Measurements from ENCODE around the gene PLEKHA7.

Gene PLEKHA7

DNA sequence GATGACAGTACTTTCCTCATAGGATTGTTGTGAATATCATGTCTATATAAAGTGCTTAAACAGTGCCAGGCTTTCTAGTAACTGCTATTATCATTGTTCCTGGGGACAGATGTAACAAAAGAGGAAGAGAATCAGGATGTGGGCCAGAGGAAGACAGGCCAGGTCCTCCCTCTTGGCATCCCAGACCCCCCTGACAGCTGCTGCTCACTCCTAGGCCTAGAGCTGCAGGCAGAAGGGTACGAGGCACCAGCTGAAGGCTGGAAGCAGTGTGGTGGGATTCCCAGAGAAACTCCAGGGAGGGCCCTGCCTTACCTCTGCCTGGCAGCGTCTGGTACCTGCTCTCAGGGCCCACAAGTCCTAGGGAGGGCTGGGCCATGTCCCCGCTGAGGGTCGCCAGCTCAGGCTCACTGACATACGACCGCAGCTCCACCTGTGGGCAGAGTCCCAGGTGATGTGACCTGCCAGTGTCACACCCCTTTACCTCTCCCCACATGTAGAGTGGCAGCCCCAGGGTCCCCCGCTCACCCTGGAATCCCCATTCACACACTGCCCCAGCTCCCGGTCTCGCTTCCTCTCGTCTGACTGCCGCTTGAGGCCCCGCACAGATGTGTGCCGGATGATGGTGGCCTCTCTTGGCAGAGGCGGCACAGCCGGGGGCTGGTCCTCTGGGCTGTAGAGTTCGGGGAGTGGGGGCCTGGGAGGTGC lies 223.6 kb downstream of the PLEKHA7 start (continued):
- TF ChIP-seq ZNF8 (CRISPR knock-in tag; IDR thresholded peaks at IDR 0.05) = no peak
- TF ChIP-seq BACH2 (CRISPR knock-in tag; IDR thresholded peaks at IDR 0.05; ENCODE audit: borderline replicate concordance) = no peak
- TF ChIP-seq OSR1 (CRISPR knock-in tag; IDR thresholded peaks at IDR 0.05) = no peak
- TF ChIP-seq ARNTL (CRISPR knock-in tag; IDR thresholded peaks at IDR 0.05; ENCODE audit: borderline replicate concordance, low read depth) = no peak
- no peak for TF ChIP-seq PATZ1 (CRISPR knock-in tag; IDR thresholded peaks at IDR 0.05; ENCODE audit: borderline replicate concordance)
- TF ChIP-seq TCF4 (CRISPR knock-in tag; IDR thresholded peaks at IDR 0.05; ENCODE audit: borderline replicate concordance) = no peak
- no peak for TF ChIP-seq ZNF70 (CRISPR knock-in tag; IDR thresholded peaks at IDR 0.05)
- no peak for TF ChIP-seq PPARA (CRISPR knock-in tag; IDR thresholded peaks at IDR 0.05; ENCODE audit: borderline replicate concordance)

DNA sequence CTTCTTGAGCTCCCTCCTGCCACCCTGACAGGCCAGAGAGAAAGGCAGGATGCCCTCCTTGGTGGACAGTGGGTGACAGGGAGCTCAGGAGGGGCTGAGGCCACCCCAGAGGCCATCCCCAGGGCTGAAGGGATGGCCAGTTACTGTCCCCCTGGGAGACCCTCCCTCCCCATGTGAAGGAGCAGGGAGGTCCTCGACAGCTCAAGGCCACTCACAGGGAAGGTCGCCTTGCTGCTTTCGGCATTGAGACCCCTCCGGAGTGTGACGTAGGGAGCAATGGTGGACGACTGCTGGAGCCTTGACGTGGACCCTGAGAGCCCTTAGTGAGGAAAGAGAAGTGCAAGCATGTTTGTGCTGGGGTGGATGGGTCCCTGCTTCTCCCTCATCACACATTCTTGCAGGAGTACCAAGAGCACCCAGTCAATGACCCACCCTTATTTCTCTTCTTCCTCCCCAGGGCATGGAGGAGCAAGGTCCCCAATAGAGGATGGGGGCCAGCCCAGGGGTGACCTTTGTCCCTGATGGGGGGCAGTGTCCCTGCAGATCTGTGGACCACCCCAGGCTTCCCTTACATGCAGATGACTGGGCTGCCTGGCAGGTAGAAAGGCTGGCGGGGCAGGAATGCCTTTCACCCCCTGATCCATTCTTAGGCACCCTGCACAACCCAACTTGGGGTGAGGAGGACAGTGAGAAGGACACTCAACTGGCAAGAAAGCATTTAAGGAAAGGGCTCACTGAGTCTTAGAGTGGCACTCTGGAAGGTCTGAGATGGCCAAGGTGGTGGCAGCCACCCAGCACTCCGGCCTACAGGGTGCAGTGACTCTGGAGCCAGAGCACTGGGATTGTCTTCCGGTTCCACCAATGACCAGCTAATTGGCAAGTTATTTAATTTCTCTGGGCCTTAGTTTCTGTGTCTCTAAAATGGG lies 224.4 kb downstream of the PLEKHA7 start:
- no peak for TF ChIP-seq ZFP3 (CRISPR knock-in tag; IDR thresholded peaks at IDR 0.05)
- TF ChIP-seq TOX (CRISPR knock-in tag; IDR thresholded peaks at IDR 0.05; ENCODE audit: borderline replicate concordance) = no peak
- TF ChIP-seq SNAI2 (CRISPR knock-in tag; IDR thresholded peaks at IDR 0.05) = no peak
- TF ChIP-seq, protein P1, sequence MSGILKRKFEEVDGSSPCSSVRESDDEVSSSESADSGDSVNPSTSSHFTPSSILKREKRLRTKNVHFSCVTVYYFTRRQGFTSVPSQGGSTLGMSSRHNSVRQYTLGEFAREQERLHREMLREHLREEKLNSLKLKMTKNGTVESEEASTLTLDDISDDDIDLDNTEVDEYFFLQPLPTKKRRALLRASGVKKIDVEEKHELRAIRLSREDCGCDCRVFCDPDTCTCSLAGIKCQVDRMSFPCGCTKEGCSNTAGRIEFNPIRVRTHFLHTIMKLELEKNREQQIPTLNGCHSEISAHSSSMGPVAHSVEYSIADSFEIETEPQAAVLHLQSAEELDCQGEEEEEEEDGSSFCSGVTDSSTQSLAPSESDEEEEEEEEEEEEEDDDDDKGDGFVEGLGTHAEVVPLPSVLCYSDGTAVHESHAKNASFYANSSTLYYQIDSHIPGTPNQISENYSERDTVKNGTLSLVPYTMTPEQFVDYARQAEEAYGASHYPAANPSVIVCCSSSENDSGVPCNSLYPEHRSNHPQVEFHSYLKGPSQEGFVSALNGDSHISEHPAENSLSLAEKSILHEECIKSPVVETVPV (CRISPR knock-in tag; IDR thresholded peaks at IDR 0.05) = no peak
- no peak for TF ChIP-seq ZFP30 (CRISPR knock-in tag; IDR thresholded peaks at IDR 0.05)
- no peak for TF ChIP-seq PATZ1 (CRISPR knock-in tag; IDR thresholded peaks at IDR 0.05; ENCODE audit: borderline replicate concordance)
- TF ChIP-seq OSR1 (CRISPR knock-in tag; IDR thresholded peaks at IDR 0.05) = no peak
- TF ChIP-seq GLIS3 (CRISPR knock-in tag; IDR thresholded peaks at IDR 0.05) = no peak
- no peak for TF ChIP-seq POU6F1 (CRISPR knock-in tag; IDR thresholded peaks at IDR 0.05; ENCODE audit: borderline replicate concordance, low read depth)
- TF ChIP-seq RARB (CRISPR knock-in tag; IDR thresholded peaks at IDR 0.05) = no peak
- ATAC-seq = no peak

GRCh38 chr11:16789063-16789420 lies 225.2 kb downstream of the PLEKHA7 start:
- no peak for ATAC-seq
- TF ChIP-seq ZFP3 (CRISPR knock-in tag; IDR thresholded peaks at IDR 0.05) (no peak), ZNF8 (CRISPR knock-in tag; IDR thresholded peaks at IDR 0.05) (no peak), OSR1 (CRISPR knock-in tag; IDR thresholded peaks at IDR 0.05) (no peak), SNAI2 (CRISPR knock-in tag; IDR thresholded peaks at IDR 0.05) (no peak), ARNTL (CRISPR knock-in tag; IDR thresholded peaks at IDR 0.05; ENCODE audit: borderline replicate concordance, low read depth) (no peak), POU6F1 (CRISPR knock-in tag; IDR thresholded peaks at IDR 0.05; ENCODE audit: borderline replicate concordance, low read depth) (no peak), ZNF70 (CRISPR knock-in tag; IDR thresholded peaks at IDR 0.05) (no peak), ISL1 (CRISPR knock-in tag; IDR thresholded peaks at IDR 0.05) (no peak), ZC3H10 (CRISPR knock-in tag; IDR thresholded peaks at IDR 0.05) (no peak), TCF4 (CRISPR knock-in tag; IDR thresholded peaks at IDR 0.05; ENCODE audit: borderline replicate concordance) (no peak), CSDC2 (CRISPR knock-in tag; IDR thresholded peaks at IDR 0.05) (no peak), PPARA (CRISPR knock-in tag; IDR thresholded peaks at IDR 0.05; ENCODE audit: borderline replicate concordance) (no peak), ZFP30 (CRISPR knock-in tag; IDR thresholded peaks at IDR 0.05) (no peak)
- TF ChIP-seq, protein P2, sequence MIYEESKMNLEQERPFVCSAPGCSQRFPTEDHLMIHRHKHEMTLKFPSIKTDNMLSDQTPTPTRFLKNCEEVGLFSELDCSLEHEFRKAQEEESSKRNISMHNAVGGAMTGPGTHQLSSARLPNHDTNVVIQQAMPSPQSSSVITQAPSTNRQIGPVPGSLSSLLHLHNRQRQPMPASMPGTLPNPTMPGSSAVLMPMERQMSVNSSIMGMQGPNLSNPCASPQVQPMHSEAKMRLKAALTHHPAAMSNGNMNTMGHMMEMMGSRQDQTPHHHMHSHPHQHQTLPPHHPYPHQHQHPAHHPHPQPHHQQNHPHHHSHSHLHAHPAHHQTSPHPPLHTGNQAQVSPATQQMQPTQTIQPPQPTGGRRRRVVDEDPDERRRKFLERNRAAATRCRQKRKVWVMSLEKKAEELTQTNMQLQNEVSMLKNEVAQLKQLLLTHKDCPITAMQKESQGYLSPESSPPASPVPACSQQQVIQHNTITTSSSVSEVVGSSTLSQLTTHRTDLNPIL (CRISPR knock-in tag; IDR thresholded peaks at IDR 0.05; ENCODE audit: low read depth) = no peak
- TF ChIP-seq, protein P3, sequence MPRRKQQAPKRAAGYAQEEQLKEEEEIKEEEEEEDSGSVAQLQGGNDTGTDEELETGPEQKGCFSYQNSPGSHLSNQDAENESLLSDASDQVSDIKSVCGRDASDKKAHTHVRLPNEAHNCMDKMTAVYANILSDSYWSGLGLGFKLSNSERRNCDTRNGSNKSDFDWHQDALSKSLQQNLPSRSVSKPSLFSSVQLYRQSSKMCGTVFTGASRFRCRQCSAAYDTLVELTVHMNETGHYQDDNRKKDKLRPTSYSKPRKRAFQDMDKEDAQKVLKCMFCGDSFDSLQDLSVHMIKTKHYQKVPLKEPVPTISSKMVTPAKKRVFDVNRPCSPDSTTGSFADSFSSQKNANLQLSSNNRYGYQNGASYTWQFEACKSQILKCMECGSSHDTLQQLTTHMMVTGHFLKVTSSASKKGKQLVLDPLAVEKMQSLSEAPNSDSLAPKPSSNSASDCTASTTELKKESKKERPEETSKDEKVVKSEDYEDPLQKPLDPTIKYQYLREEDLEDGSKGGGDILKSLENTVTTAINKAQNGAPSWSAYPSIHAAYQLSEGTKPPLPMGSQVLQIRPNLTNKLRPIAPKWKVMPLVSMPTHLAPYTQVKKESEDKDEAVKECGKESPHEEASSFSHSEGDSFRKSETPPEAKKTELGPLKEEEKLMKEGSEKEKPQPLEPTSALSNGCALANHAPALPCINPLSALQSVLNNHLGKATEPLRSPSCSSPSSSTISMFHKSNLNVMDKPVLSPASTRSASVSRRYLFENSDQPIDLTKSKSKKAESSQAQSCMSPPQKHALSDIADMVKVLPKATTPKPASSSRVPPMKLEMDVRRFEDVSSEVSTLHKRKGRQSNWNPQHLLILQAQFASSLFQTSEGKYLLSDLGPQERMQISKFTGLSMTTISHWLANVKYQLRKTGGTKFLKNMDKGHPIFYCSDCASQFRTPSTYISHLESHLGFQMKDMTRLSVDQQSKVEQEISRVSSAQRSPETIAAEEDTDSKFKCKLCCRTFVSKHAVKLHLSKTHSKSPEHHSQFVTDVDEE (CRISPR knock-in tag; IDR thresholded peaks at IDR 0.05) = no peak

All from SK-N-SH treated with all-trans-retinoic acid at 6 μM for 48 hours (cell line).